K562 (cell line): ENCODE results near the gene RNF227. TPM values are rescaled to one million over a fixed set of nuclear protein-coding genes. Genes with fewer than 3 reads are reported as not detected.
A peak's percentile ranks its signal among the peaks of the same experiment; 100 is the strongest.

Experiments used
- ATAC-seq: fragments of 200-7000 bp; cut with Tn5 transposase; 3 replicates; pipeline ENCODE4 v1.9.1; 2020; ENCODE audit warnings: moderate library complexity
- BruUV-seq: library from RNA; stranded (reverse); fragments of 400-500 nt; replicated peaks from 2 replicates; lab custom pipeline; 2021; lab: Mats Ljungman, UMichigan
- CTCF ChIA-PET: fragments of 300-600 bp; formaldehyde crosslinking; extraction: SDS; loops from one replicate; lab custom pipeline; 2021; ENCODE audit warnings: low intra/inter-chr PET ratio; lab: Yijun Ruan, JAX
- POLR2A ChIA-PET: fragments of 300-600, 350-650 bp; sonication (Branson Sonifier 250); formaldehyde crosslinking; extraction: SDS; loops from one replicate; lab custom pipeline; 2021; ENCODE audit warnings: antibody characterized with exemption, inconsistent platforms; lab: Yijun Ruan, JAX
- DNase-seq, 4 experiments: peaks; one replicate each; pipeline versions ENCODE4 v3.0.0 to v3.0.0-alpha.2; 2011 to 2018; ENCODE audit warnings: low spot score in 3 of 4, mixed read lengths in 3 of 4; ENCODE audit errors: extremely low read depth in 1 of 4
- FAIRE-seq: peaks from 2 replicates; lab custom pipeline; 2011; peaks lifted over from hg19 to GRCh38; lab: Jason Lieb, UNC
- H2AFZ ChIP-seq: 2 replicates; pipeline ENCODE4 v1.6.0; 2011; ENCODE audit warnings: low read depth, low read length, control low read depth, inconsistent platforms
- H3K27ac ChIP-seq: fragments of 200-600 bp; 3 replicates; pipeline ENCODE4 v1.8.0; 2011; ENCODE audit warnings: low read depth, mild to moderate bottlenecking, control low read depth, inconsistent platforms, low read length, moderate library complexity, mixed read lengths; ENCODE audit errors: extremely low read depth
- H3K27me3 ChIP-seq, 2 experiments: fragments of 300-600 bp in 1 of 2; 2 replicates in 1 of 2; 3 replicates in 1 of 2; pipeline versions ENCODE4 v1.6.0 to v1.8.0; 2011; ENCODE audit warnings: inconsistent platforms in 2 of 2, low read length in 2 of 2, mild to moderate bottlenecking in 1 of 2, mixed read lengths in 1 of 2, moderate library complexity in 1 of 2; ENCODE audit not compliant: control insufficient read depth in 2 of 2, insufficient read depth in 2 of 2
- H3K36me3 ChIP-seq: fragments of 300-600 bp; 3 replicates; pipeline ENCODE4 v1.8.0; 2011; ENCODE audit warnings: mild to moderate bottlenecking, low read length, inconsistent platforms; ENCODE audit not compliant: control insufficient read depth, insufficient read depth
- H3K4me1 ChIP-seq, 2 experiments: fragments of 200-600 bp in 1 of 2; replicated peaks in 1 of 2; 2 replicates in 1 of 2; 3 replicates in 1 of 2; pipeline versions ENCODE4 v1.5.1 to v1.8.0; 2011; ENCODE audit warnings: inconsistent platforms in 2 of 2, low read length in 2 of 2, mild to moderate bottlenecking in 1 of 2, mixed read lengths in 1 of 2, moderate library complexity in 1 of 2; ENCODE audit not compliant: control insufficient read depth in 2 of 2, insufficient read depth in 2 of 2
- H3K4me2 ChIP-seq: 2 replicates; pipeline ENCODE4 v1.6.1; 2011; ENCODE audit warnings: low read length, control low read depth, inconsistent platforms, mixed read lengths; ENCODE audit not compliant: insufficient read depth
- H3K4me3 ChIP-seq: fragments of 200-600 bp; sonication (generic), shearing (Covaris generic); 2 replicates; pipeline ENCODE4 v1.5.1; 2016; ENCODE audit warnings: control low read depth, inconsistent platforms
- H3K79me2 ChIP-seq: fragments of 200-600 bp; 3 replicates; pipeline ENCODE4 v1.8.0; 2011; ENCODE audit warnings: low read length, inconsistent platforms; ENCODE audit not compliant: control insufficient read depth, insufficient read depth
- H3K9ac ChIP-seq, 2 experiments: 2 replicates each; pipeline versions ENCODE4 v1.6.0 to v1.6.1; 2011; ENCODE audit warnings: low read depth in 2 of 2, low read length in 2 of 2, control low read depth in 1 of 2, inconsistent platforms in 1 of 2, mild to moderate bottlenecking in 1 of 2, mixed read lengths in 1 of 2; ENCODE audit not compliant: insufficient read depth in 1 of 2
- H3K9me1 ChIP-seq: one replicate; pipeline ENCODE4 v1.6.0; 2011; ENCODE audit warnings: inconsistent platforms, mild to moderate bottlenecking, low read length, moderate library complexity; ENCODE audit not compliant: control insufficient read depth, insufficient read depth
- H3K9me3 ChIP-seq: replicated peaks from 2 replicates; pipeline ENCODE4 v1.5.1; 2011; ENCODE audit warnings: low read depth, low read length, inconsistent platforms; ENCODE audit not compliant: control insufficient read depth, insufficient read depth
- H4K20me1 ChIP-seq: replicated peaks from 2 replicates; pipeline ENCODE4 v1.6.1; 2011; ENCODE audit warnings: low read length, inconsistent platforms, mixed read lengths; ENCODE audit not compliant: control insufficient read depth, insufficient read depth
- ARID3A ChIP-seq: IDR thresholded peaks from 2 replicates; pipeline ENCODE4 v1.6.1; 2012; ENCODE audit warnings: low read depth, low read length, improper control_type of control experiment, borderline replicate concordance
- DACH1 ChIP-seq: fragments of 450-650 bp; IDR thresholded peaks from 2 replicates; pipeline ENCODE4 v1.6.1; 2018; ENCODE audit not compliant: partially characterized antibody
- DPF2 ChIP-seq: fragments of 450-650 bp; IDR thresholded peaks from 2 replicates; pipeline ENCODE4 v1.6.1; 2016
- NFRKB ChIP-seq: fragments of 450-650 bp; IDR thresholded peaks from 2 replicates; pipeline ENCODE4 v1.6.1; 2016; ENCODE audit warnings: low read depth
- RBBP5 ChIP-seq: fragments of 200-600 bp; sonication (generic); IDR thresholded peaks from 2 replicates; pipeline ENCODE4 v1.6.1; 2012; ENCODE audit warnings: borderline replicate concordance, mild to moderate bottlenecking, low read length, control low read depth, inconsistent platforms; ENCODE audit not compliant: insufficient read depth, poor library complexity, severe bottlenecking
- SIN3B ChIP-seq: fragments of 450-650 bp; IDR thresholded peaks from 2 replicates; pipeline ENCODE4 v1.6.1; 2017; ENCODE audit warnings: low read depth, mild to moderate bottlenecking, moderate library complexity
- SMAD2 ChIP-seq: fragments of 150-350 bp; IDR thresholded peaks from 2 replicates; pipeline ENCODE4 v1.6.1; 2014; ENCODE audit warnings: low read depth, mild to moderate bottlenecking, low read length
- THAP12 ChIP-seq: fragments of 250-450 bp; sonication (Bioruptor Pico); IDR thresholded peaks from 2 replicates; pipeline ENCODE4 v1.9.0; 2021; ENCODE audit warnings: mild to moderate bottlenecking, inconsistent platforms
- YY1 ChIP-seq, 3 experiments: IDR thresholded peaks; 2 replicates each; pipeline ENCODE4 v1.6.1; 2011; ENCODE audit warnings: low read length in 2 of 3, mild to moderate bottlenecking in 2 of 3, moderate library complexity in 2 of 3, borderline replicate concordance in 1 of 3, control low read depth in 1 of 3, low read depth in 1 of 3; ENCODE audit not compliant: insufficient read depth in 3 of 3, insufficient replicate concordance in 2 of 3, control insufficient read depth in 1 of 3, insufficient read length in 1 of 3; ENCODE audit errors: extremely low read depth in 1 of 3
- ZNF253 ChIP-seq: fragments of 250-450 bp; sonication (Bioruptor Pico); conservative IDR thresholded peaks from 2 replicates; pipeline ENCODE4 v1.6.1; 2021; ENCODE audit warnings: mild to moderate bottlenecking
- ZNF384 ChIP-seq: IDR thresholded peaks from 2 replicates; pipeline ENCODE4 v1.6.1; 2012; ENCODE audit warnings: low read depth, low read length, improper control_type of control experiment
- WGBS: fragments of 100-300 bp; shearing (Covaris generic); methylation state at CpG from one replicate; pipeline ENCODE4 v1.1.6; 2016; ENCODE audit warnings: low coverage, mixed read lengths; ENCODE audit not compliant: insufficient coverage; ENCODE audit errors: missing lambda C conversion rate; 5-methylcytosine and 5-hydroxymethylcytosine counted together
- in situ Hi-C: fragments of 300-500 bp; cut with MboI; formaldehyde crosslinking; loops from 4 replicates; pipeline ENCODE4 v1.15.0; 2018; ENCODE audit warnings: inconsistent platforms, mixed read lengths
- intact Hi-C: fragments of 100-400 bp; cut with micrococcal nuclease; formaldehyde crosslinking; loops from 2 replicates; pipeline ENCODE4 v1.14.2; 2022
- polyA plus RNA-seq, 8 experiments: library from polyadenylated mRNA; depleted of rRNA in 4 of 8; stranded (reverse) in 5 of 8; unstranded in 3 of 8; fragments of >200 nt; fragmentation: Nextera tagmentation in 2 of 8; fragmentation: Illumina TruSeq in 1 of 8; extraction: Ambion mirVana in 2 of 8; extraction: Trizol in 1 of 8; gene quantifications; 2 replicates each; pipeline versions ENCODE4 v1.2.1 to v1.2.3, GENCODE V29; 2011 to 2014; ENCODE audit warnings: inconsistent platforms in 1 of 8, missing spikeins in 1 of 8
- total RNA-seq, 7 experiments: library from RNA; depleted of rRNA in 6 of 7; stranded (reverse); fragments of >200 nt in 6 of 7; fragmentation: Illumina TruSeq in 2 of 7; extraction: Trizol in 2 of 7; gene quantifications; 2 replicates each; pipeline versions ENCODE4 v1.2.1 to v1.2.3, GENCODE V29; 2011 to 2021; ENCODE audit warnings: low replicate concordance in 1 of 7
- TF ChIP-seq, protein P1 (sequence below), 3 experiments: fragments of 200-800 bp in 1 of 3; sonication (Bioruptor generic) in 1 of 3; sonication (generic) in 1 of 3; formaldehyde crosslinking in 1 of 3; IDR thresholded peaks; 2 replicates each; pipeline versions ENCODE4 v1.6.1 to v1.8.0; 2016 to 2022; ENCODE audit warnings: mild to moderate bottlenecking in 2 of 3, missing compliant biosample characterization in 2 of 3, missing genetic modification characterization in 2 of 3, missing genetic modification reagents in 1 of 3
- TF ChIP-seq, protein P2 (sequence below): fragments of 200-800 bp; sonication (Bioruptor generic); IDR thresholded peaks from 2 replicates; pipeline ENCODE4 v1.6.1; 2017; ENCODE audit warnings: missing genetic modification characterization, missing compliant biosample characterization

The RNF227 gene
- total and polyA plus RNA-seq, 9 of the 15 experiments (the other 6 are each of a cell fraction or from before 2014, with no cell fraction given) = 1.1 to 6.7 (median 2.3) TPM

DNA sequence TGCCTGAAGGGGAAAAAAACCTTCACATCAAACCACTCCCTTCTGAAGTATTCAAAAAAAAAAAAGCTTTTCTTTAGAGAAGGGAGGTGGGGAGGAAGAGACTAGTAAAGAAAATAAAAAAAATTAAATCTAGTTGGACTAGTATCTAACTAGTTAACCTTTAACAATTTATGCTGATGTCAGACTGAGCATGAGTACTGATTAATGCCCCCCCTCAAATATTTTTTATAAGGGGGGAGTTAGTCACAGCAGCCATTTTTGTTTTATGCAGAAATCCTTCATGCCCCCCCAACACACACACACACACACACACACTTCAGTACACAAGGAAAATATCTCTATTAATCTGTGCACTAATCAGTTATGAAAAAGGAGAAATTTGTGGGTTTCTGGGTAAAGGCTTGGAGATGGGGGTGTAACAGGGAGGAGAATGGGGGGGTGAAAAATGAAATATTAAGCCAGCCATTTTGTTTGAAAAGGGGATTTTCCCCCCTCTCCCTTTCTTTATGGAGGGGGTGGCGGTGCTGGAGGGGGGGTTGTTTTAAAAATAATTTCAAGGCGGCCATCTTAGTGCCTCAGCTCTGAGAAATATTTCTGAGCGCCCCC, 32.2 kb downstream of the RNF227 start:
- ATAC-seq (no peak), FAIRE-seq (no peak), DNase-seq (peak; percentile 16 to 42 (median 36))
- Histone ChIP-seq H3K9me1 (peaks cover 3% of the 10 kb centered on the region), H3K4me2 (peak overlapping the region; percentile 60), H3K27ac (peak overlapping the region; percentile 72), H3K79me2 (peaks cover 53% of the 10 kb centered on the region), H2AFZ (peak overlapping the region; percentile 40; the same call in 1 of the 2 replicates), H4K20me1 (no peaks in the 10 kb centered on the region; the same call in 1 of the 2 replicates), H3K4me1 (peaks cover 34 to 42% of the 10 kb centered on the region in 2 experiments), H3K9ac (peak overlapping the region; percentile 10 to 63; a peak in 3 of 4 replicates), H3K9me3 (no peaks in the 10 kb centered on the region), H3K27me3 (no peaks in the 10 kb centered on the region), H3K4me3 (peak overlapping the region; percentile 29), H3K36me3 (peaks cover 29% of the 10 kb centered on the region; the same call in 1 of the 3 replicates)
- ChIA-PET POLR2A (interaction anchor here (0.6 to 2.1 kb wide), 3 partner anchors 10 to 38 kb away, joined by 3 to 13 read pairs (median 3); partner anchors contain the start of gene NAA38), CTCF (no interaction called here)
- 0% methylated on average over 2 of the region's 3 CpGs for WGBS
- intact Hi-C loops (no loop called here), in situ Hi-C loops (no loop called here)
- no TSS peak for BruUV-seq
- TF ChIP-seq ZNF253 (CRISPR knock-in tag) = no peak
- TF ChIP-seq YY1 (IDR thresholded peaks at IDR 0.05; ENCODE audit: borderline replicate concordance in 1 of 3, control insufficient read depth in 1 of 3, extremely low read depth in 1 of 3, insufficient read depth in 3 of 3, insufficient read length in 1 of 3, insufficient replicate concordance in 2 of 3, low read depth in 1 of 3, low read length in 2 of 3) = peak; percentile 5 to 84 (median 37)
- TF ChIP-seq DPF2 = 0 out of 2 replicates have a peak, but pooled peaks have one; percentile 22
- peak; percentile 9 for TF ChIP-seq DACH1
- peak; percentile 11; the same call in 1 of the 2 replicates for TF ChIP-seq ZNF384
- TF ChIP-seq, protein P1, sequence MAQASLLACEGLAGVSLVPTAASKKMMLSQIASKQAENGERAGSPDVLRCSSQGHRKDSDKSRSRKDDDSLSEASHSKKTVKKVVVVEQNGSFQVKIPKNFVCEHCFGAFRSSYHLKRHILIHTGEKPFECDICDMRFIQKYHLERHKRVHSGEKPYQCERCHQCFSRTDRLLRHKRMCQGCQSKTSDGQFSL (CRISPR knock-in tag; IDR thresholded peaks at IDR 0.05) = peak; percentile 88
- TF ChIP-seq, protein P1 (tag; IDR thresholded peaks at IDR 0.05) = peak in 1 of 2 experiments; percentile 72; a peak in 2 of 4 replicates
- TF ChIP-seq, protein P2, sequence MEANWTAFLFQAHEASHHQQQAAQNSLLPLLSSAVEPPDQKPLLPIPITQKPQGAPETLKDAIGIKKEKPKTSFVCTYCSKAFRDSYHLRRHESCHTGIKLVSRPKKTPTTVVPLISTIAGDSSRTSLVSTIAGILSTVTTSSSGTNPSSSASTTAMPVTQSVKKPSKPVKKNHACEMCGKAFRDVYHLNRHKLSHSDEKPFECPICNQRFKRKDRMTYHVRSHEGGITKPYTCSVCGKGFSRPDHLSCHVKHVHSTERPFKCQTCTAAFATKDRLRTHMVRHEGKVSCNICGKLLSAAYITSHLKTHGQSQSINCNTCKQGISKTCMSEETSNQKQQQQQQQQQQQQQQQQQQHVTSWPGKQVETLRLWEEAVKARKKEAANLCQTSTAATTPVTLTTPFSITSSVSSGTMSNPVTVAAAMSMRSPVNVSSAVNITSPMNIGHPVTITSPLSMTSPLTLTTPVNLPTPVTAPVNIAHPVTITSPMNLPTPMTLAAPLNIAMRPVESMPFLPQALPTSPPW (CRISPR knock-in tag) = peak; percentile 54
- TF ChIP-seq RBBP5 = no peak
- TF ChIP-seq ARID3A = peak; percentile 30; the same call in 1 of the 2 replicates
- TF ChIP-seq THAP12 = no peak
- no peak for TF ChIP-seq SIN3B
- TF ChIP-seq SMAD2 = no peak
- TF ChIP-seq NFRKB = peak; percentile 55; the same call in 1 of the 2 replicates
